HG03135 (cell line): Measurements from ENCODE around the gene CCDC148.

ENCODE experiments used
- ATAC-seq: cut with Tn5 transposase; IDR thresholded peaks from one replicate; pipeline ENCODE4 v1.9.1; 2021; ENCODE audit warnings: mild to moderate bottlenecking, moderate library complexity; ENCODE audit not compliant: unreplicated experiment

Gene CCDC148

GRCh38 chr2:158456309-158457066 lies at the start of gene CCDC148, which contains the start of gene PKP4:
Gene CCDC148 (minus strand): TSS chr2:158456753. CDS start chr2:158456439, 314 bp downstream.
Gene PKP4 (plus strand): TSS chr2:158456952. CDS start chr2:158533185, 76,233 bp downstream.
- ATAC-seq, result peak; percentile 93

- no peak for ATAC-seq
These were observed 48.9 kb upstream of the CCDC148 start for GRCh38 chr2:158505448-158505934.

- no peak for ATAC-seq
These were observed 47.5 kb upstream of the CCDC148 start for GRCh38 chr2:158504088-158504487.

- no peak for ATAC-seq
These were observed 46.4 kb upstream of the CCDC148 start for GRCh38 chr2:158502974-158503373.

GRCh38 chr2:158501301-158501700 lies 44.7 kb upstream of the CCDC148 start:
- no peak for ATAC-seq

GRCh38 chr2:158500333-158500732 lies 43.8 kb upstream of the CCDC148 start:
- no peak for ATAC-seq

- no peak for ATAC-seq
These were observed 42.8 kb upstream of the CCDC148 start for GRCh38 chr2:158499383-158499782.

- no peak for ATAC-seq
These were observed 42.2 kb upstream of the CCDC148 start for GRCh38 chr2:158498749-158499136.

GRCh38 chr2:158498043-158498748 lies 41.6 kb upstream of the CCDC148 start:
- ATAC-seq, result no peak

GRCh38 chr2:158497486-158497885 lies 40.9 kb upstream of the CCDC148 start:
- no peak for ATAC-seq

GRCh38 chr2:158496986-158497385 lies 40.4 kb upstream of the CCDC148 start:
- no peak for ATAC-seq

GRCh38 chr2:158495175-158495574 lies 38.6 kb upstream of the CCDC148 start:
- no peak for ATAC-seq

- no peak for ATAC-seq
These were observed 36.9 kb upstream of the CCDC148 start for GRCh38 chr2:158493458-158493857.

- ATAC-seq, result no peak
These were observed 34.5 kb upstream of the CCDC148 start for GRCh38 chr2:158491072-158491471.

- ATAC-seq, result no peak
These were observed 33.0 kb upstream of the CCDC148 start for GRCh38 chr2:158489366-158490112.

GRCh38 chr2:158488442-158489216 lies 32.1 kb upstream of the CCDC148 start:
- ATAC-seq, result no peak

- ATAC-seq, result no peak
These were observed 30.9 kb upstream of the CCDC148 start for GRCh38 chr2:158487419-158487818.

- ATAC-seq, result no peak
These were observed 30.4 kb upstream of the CCDC148 start for GRCh38 chr2:158486970-158487325.

- no peak for ATAC-seq
These were observed 29.8 kb upstream of the CCDC148 start for GRCh38 chr2:158486150-158486969.
